ENCODE measurements around the gene TMEM63B.

TMEM63B gene

GRCh38 chr6:44132476-44132875, 5.1 kb downstream of the TMEM63B start:
- ChIA-PET CTCF (interaction anchor here (0.8 to 3.3 kb wide), 9 partner anchors 9 to 40 kb away, joined by 3 to 22 read pairs (median 5); no protein-coding TSS in a partner anchor), POLR2A (interaction anchor here (0.9 kb wide), 1 partner anchor 119 kb away, joined by 3 read pairs; no protein-coding TSS in a partner anchor)
- no peak for DNase-seq (ENCODE audit: extremely low spot score)
- TF ChIP-seq CTCF (IDR thresholded peaks at IDR 0.05; ENCODE audit: control extremely low read depth, extremely low read depth, low read depth, missing control alignments), result no peak

GRCh38 chr6:44133003-44133931, 5.9 kb downstream of the TMEM63B start:
- DNase-seq (ENCODE audit: extremely low spot score), result no peak

GRCh38 chr6:44133981-44134711, 6.8 kb downstream of the TMEM63B start:
- DNase-seq (ENCODE audit: extremely low spot score), result no peak
- ChIA-PET POLR2A (no interaction called here), CTCF (interaction anchor here (1.1 to 3.2 kb wide), 4 partner anchors 17 to 112 kb away, joined by 3 to 22 read pairs (median 4); no protein-coding TSS in a partner anchor)
- no peak for TF ChIP-seq CTCF (IDR thresholded peaks at IDR 0.05; ENCODE audit: control extremely low read depth, extremely low read depth, low read depth, missing control alignments)

More at GRCh38 chr6:44133003-44133931, 5.9 kb downstream of the TMEM63B start:
- POLR2A ChIA-PET, result no interaction called here
- TF ChIP-seq CTCF (IDR thresholded peaks at IDR 0.05; ENCODE audit: control extremely low read depth, extremely low read depth, low read depth, missing control alignments), result no peak
- CTCF ChIA-PET, result interaction anchor here (0.8 to 3.3 kb wide), 10 partner anchors 10 to 113 kb away, joined by 3 to 22 read pairs (median 4); no protein-coding TSS in a partner anchor

GRCh38 chr6:44135173-44135758, 7.9 kb downstream of the TMEM63B start:
- POLR2A ChIA-PET, result no interaction called here
- no peak for TF ChIP-seq CTCF (IDR thresholded peaks at IDR 0.05; ENCODE audit: control extremely low read depth, extremely low read depth, low read depth, missing control alignments)
- CTCF ChIA-PET, result interaction anchor here (1.5 to 1.9 kb wide), 2 partner anchors 11 to 15 kb away, joined by 4 to 7 read pairs; no protein-coding TSS in a partner anchor
- no peak for DNase-seq (ENCODE audit: extremely low spot score)

- POLR2A ChIA-PET, result no interaction called here
- DNase-seq (ENCODE audit: extremely low spot score), result no peak
- no peak for TF ChIP-seq CTCF (IDR thresholded peaks at IDR 0.05; ENCODE audit: control extremely low read depth, extremely low read depth, low read depth, missing control alignments)
- CTCF ChIA-PET, result interaction anchor here (1.5 to 1.9 kb wide), 2 partner anchors 11 to 15 kb away, joined by 4 to 7 read pairs; no protein-coding TSS in a partner anchor
Measured at GRCh38 chr6:44135875-44136274, 8.5 kb downstream of the TMEM63B start.
